ENCODE results near the gene RBPMS2. TPM values are rescaled to one million over a fixed set of nuclear protein-coding genes. Genes with fewer than 3 reads are reported as not detected.

The RBPMS2 gene
- total RNA-seq, 1 experiment from 2014 or later: 181 TPM

GRCh38 chr15:64807051-64807749 is 31.8 kb upstream of the RBPMS2 start:
- peaks cover 13% of the 10 kb centered on the region for H3K23me2 ChIP-seq (ENCODE audit: insufficient read length, low read depth, low read length, poor library complexity, severe bottlenecking)
- H3K4ac ChIP-seq (ENCODE audit: low read depth, low read length): peak overlapping the region; percentile 84
- H3K9ac ChIP-seq (ENCODE audit: extremely low read depth, insufficient read length, low read length): peak overlapping the region; percentile 32
- TF ChIP-seq, protein P1, sequence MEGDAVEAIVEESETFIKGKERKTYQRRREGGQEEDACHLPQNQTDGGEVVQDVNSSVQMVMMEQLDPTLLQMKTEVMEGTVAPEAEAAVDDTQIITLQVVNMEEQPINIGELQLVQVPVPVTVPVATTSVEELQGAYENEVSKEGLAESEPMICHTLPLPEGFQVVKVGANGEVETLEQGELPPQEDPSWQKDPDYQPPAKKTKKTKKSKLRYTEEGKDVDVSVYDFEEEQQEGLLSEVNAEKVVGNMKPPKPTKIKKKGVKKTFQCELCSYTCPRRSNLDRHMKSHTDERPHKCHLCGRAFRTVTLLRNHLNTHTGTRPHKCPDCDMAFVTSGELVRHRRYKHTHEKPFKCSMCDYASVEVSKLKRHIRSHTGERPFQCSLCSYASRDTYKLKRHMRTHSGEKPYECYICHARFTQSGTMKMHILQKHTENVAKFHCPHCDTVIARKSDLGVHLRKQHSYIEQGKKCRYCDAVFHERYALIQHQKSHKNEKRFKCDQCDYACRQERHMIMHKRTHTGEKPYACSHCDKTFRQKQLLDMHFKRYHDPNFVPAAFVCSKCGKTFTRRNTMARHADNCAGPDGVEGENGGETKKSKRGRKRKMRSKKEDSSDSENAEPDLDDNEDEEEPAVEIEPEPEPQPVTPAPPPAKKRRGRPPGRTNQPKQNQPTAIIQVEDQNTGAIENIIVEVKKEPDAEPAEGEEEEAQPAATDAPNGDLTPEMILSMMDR (conservative IDR thresholded peaks at IDR 0.05): no peak
- no peak overlapping the region for H4K8ac ChIP-seq (replicated peaks; ENCODE audit: insufficient read length, low read depth, low read length)
- peak overlapping the region; percentile 87 for H2BK120ac ChIP-seq (ENCODE audit: low read depth, low read length, poor library complexity, severe bottlenecking)
- H2AFZ ChIP-seq (ENCODE audit: low read length): no peak overlapping the region
- H2BK20ac ChIP-seq (ENCODE audit: low read depth, low read length, poor library complexity, severe bottlenecking): no peak overlapping the region
- no peak overlapping the region for H2BK15ac ChIP-seq (ENCODE audit: low read depth, low read length)
- Mint-ChIP-seq H3K4me1 (peaks cover 59 to 64% of the 10 kb centered on the region in 2 experiments), H3K36me3 (ENCODE audit: insufficient read depth in 1 of 3, low read depth in 3 of 3) (no peaks in the 10 kb centered on the region), H3K27me3 (ENCODE audit: low read depth) (no peaks in the 10 kb centered on the region), H3K4me3 (peak overlapping the region; percentile 46 to 72), H3K27ac (peak overlapping the region; percentile 95 to 100 (median 99)), H3K9me3 (no peaks in the 10 kb centered on the region)
- H2BK5ac ChIP-seq (ENCODE audit: insufficient read length, low read length): peak overlapping the region; percentile 82
- H3K4me1 ChIP-seq (ENCODE audit: insufficient read depth, low read length): peaks cover 11% of the 10 kb centered on the region; the same call in 1 of the 2 replicates
- H3K9me3 ChIP-seq (ENCODE audit: control insufficient read depth, low read depth, low read length): no peaks in the 10 kb centered on the region
- no peak overlapping the region for H3K23ac ChIP-seq (ENCODE audit: insufficient read length, low read depth, low read length)
- H2AK5ac ChIP-seq (ENCODE audit: insufficient read length, low read length): peak overlapping the region; percentile 57
- no CpG with 5 or more reads among the region's 13 CpGs for WGBS (ENCODE audit: extremely low coverage, insufficient read length, low lambda C conversion rate)
- H3K27ac ChIP-seq (ENCODE audit: insufficient read length, low read depth, low read length): peak overlapping the region; percentile 90
- H4K91ac ChIP-seq (ENCODE audit: insufficient read length, low read depth, low read length): no peak overlapping the region
- no peaks in the 10 kb centered on the region for H4K20me1 ChIP-seq (ENCODE audit: control insufficient read depth, insufficient read depth, insufficient read length)
- peak; percentile 63 for DNase-seq
- H2BK12ac ChIP-seq (ENCODE audit: insufficient read length, low read depth, low read length): peak overlapping the region; percentile 55
- peak overlapping the region; percentile 62 for H3T11ph ChIP-seq (ENCODE audit: low read length)
- no peaks in the 10 kb centered on the region for H3K27me3 ChIP-seq (ENCODE audit: insufficient read depth, low read length)
- H3K18ac ChIP-seq (ENCODE audit: insufficient read length, low read depth, low read length): peak overlapping the region; percentile 94
- H3K79me2 ChIP-seq (ENCODE audit: insufficient read depth, low read length): no peaks in the 10 kb centered on the region
- peak overlapping the region; percentile 84 for H4K5ac ChIP-seq (ENCODE audit: insufficient read length, low read depth, low read length)
- H3K14ac ChIP-seq (ENCODE audit: insufficient read depth, low read length): peak overlapping the region; percentile 93
- H3K79me1 ChIP-seq (ENCODE audit: insufficient read depth, low read depth, low read length, poor library complexity, severe bottlenecking): no peaks in the 10 kb centered on the region
- peak overlapping the region; percentile 16 for H3K56ac ChIP-seq (ENCODE audit: insufficient read length, low read depth, low read length)
- H3K4me2 ChIP-seq (ENCODE audit: insufficient read depth, insufficient read length, low read length): peak overlapping the region; percentile 21
